ENCODE measurements around the gene GLDN.

Gene GLDN

DNA sequence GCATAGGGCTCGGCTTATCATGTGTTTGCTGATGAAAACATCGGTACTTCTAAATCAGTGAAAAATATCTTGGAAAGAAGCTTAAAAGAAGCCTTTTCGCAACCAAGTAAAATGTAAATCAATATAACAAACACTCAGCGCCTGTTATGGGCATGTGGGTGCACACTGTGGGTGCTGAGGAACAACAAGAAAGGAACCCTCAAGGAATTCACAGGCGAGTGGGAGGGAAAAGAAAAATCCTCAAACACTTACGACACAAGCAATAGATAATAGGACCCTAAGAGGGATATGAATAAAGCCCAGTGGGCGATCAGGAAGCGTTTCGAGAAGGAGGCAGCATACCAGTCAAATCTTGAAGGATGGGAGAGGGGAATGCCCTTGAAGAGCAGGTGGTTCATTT, 21.9 kb downstream of the GLDN start:
- no peak for DNase-seq

DNA sequence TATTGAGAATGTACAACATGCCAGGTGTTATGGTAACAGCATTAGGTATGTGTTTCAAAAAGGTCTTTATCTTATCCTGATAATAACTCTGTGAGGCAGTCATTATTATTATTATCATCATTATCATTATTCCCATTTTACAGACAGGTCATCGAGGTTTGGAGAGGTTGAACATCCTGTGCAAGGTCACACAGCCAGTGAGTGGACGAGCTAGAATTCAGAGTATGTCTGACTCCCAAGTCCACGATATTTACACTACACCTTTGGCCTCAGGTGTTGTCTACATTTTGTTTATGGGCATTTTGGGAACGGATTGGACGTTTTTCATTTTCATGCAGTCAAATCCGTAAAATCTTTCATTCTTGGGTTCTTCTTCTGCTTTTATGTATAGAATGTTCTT, 24.0 kb downstream of the GLDN start:
- no peak for DNase-seq

DNA sequence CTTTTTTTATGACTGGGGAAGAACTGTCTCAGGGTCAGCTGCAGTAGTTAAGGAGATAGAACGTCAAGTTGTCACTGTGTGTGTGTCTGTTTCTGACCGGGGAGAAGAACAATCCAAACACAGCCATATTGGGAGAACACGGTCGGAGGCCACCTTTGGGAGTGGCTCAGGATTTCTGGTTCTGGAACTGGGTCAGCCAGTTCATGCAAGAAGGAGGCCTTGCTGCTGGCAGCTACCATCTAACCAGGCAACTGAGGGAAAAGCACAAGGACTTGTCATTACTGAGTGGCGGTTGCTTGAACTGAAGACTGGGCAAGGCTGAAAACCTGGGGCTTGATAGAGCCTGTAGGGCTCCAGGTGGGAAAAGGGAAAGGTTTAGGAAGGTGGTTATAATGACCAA, 24.6 kb downstream of the GLDN start:
- DNase-seq, result no peak

DNA sequence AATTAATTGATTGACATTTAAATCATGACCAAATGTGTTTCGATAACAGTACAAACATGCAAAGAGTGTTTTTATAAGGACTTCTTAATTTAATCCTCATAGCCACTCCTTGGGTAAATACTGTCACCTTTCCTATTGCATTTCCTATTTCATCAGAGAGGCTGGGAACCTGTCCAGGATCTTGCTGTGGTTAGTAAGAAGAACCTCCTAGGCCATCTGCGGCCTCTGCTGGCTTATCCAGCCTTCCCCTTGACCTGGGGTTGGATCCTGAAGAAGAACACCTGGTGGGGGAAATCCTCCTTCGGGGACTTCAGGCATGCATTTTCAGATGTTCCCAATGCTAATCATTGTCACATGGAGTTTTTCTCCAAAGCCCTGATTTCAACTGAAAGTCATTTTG, 25.5 kb downstream of the GLDN start:
- DNase-seq, result no peak

DNA sequence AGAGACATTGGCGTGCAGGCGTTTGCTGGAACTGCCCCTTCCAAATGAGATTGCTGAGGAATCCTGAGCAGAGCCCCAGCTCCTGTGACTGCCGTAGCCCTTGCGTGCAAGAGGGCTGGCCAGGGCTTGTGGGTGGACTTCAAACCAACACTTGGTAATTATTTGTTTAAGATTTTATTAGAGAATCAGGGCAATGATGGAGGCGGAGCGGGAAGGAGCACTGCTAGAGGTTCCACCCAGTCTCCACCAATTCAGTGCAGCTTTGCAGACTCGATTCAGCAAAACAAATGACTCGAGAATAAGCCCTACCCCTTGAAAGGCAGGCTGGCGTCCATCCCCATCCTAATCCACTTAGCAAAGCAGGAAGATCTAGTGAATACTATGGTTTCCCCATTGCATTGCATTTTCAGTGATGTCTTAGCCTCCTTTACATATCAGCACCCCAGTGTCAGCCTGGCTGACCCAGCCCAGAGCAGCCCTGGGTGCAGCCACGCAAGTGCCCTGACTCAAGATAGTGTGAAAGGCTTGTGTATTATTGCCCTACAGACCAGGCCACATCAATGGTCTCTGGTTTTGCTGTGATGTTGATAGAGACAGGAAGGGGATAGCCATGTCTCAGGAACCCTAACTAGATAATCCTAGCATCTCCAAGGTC, 26.0 kb downstream of the GLDN start:
- DNase-seq, result no peak

DNA sequence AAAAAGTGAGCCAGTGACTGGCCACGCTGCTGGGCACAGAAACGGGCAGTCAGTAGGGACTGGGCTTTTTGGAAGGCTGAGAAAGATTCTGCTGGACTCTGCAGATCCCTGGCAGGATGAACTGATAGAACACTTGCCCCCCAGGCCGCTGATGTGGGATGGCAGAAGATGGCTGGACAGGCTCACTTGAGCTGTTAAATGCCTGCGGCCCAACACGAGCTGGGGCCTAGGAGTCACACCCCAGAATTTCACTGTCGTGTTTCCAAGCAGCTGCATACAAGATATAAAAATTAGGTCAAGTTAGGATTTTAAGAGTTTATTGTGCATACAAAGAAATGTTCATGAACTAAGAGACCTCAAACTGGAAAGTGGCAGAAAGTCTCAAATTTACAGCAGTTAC, 26.9 kb downstream of the GLDN start:
- no peak for DNase-seq

DNA sequence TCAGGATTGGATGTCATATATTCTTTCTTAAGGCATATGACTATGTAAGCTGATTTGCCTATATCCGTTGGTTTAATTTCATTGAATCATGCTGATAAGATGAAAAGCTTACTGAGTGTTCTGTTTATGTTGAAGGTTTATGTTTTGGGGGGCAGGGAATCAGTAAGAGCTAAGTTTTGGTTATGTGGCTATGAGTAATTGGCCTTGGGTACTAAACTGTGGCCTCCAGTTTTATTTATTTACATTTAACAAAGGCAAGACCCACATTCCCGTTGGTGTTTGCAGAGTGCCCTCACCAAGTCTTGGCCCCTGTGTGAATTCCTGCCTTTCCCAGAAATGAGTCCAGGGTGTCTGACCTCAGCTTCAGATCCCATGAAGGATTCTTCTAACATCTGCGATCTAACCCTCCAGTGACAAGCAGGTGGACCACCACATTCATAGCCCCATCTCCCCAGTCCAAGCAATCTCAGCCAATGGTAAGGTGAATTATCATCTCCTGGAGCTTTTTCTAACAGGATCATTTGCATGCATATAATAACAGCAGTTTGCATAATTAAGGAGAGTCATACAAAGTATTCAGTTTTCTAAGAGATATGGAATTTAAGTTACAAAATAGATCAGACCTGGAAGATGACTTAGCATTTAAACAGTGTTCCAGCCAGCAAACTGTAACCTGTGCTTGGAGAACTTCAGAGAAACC, 27.4 kb downstream of the GLDN start:
- no peak for DNase-seq

DNA sequence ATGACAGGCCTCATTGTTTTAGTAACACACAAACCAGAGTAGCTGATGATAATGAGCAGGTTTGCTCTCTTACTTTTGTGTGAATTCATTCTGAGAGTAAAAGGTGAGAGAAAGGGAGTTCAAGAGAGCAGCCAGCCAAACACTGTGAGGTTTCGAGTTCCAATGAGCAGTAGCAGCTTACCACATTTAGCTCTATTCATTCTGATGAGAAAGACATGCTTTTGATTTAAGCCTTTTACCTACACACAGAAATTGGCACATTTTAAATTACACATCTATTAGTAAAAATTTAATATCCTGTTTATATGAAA, 28.0 kb downstream of the GLDN start:
- DNase-seq, result no peak

DNA sequence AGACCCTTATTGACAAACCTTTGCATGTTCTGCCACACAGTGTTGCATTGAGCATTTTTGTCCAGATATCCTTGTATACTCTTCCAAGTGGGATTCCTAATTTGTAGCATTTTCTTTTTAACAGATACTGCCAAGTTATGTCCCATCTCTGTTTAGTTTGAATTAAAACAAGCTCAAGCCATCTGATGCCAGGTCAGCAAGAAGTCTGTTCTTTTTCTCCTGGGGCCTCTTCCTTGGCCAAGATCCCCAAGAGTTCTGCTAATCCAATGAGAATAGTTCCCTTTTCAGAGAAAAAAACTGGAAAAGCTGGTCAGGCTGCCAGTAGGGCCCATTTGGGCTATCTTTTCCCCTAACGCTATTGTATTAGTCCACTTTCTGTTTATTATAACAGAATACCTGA, 29.8 kb downstream of the GLDN start:
- no peak for DNase-seq

DNA sequence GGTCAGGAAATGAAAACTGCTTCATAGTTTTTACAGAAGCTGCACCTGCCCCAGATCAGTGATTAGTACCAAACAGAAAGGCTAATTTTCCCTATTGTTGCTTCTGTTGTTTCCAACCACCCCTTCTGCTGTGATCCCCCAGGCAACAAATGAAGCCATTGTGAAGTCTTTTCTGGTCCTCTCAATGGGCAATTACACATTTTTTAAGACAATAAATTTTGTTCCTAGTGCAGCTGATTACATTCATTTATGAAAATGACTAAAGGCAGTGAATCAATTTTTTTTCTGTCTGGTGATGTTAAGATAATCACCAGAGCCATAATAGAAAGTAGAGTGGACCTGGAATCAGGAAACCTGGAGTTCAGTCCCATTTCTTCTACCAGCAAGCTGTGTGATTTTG, 32.7 kb downstream of the GLDN start:
- DNase-seq, result no peak

DNA sequence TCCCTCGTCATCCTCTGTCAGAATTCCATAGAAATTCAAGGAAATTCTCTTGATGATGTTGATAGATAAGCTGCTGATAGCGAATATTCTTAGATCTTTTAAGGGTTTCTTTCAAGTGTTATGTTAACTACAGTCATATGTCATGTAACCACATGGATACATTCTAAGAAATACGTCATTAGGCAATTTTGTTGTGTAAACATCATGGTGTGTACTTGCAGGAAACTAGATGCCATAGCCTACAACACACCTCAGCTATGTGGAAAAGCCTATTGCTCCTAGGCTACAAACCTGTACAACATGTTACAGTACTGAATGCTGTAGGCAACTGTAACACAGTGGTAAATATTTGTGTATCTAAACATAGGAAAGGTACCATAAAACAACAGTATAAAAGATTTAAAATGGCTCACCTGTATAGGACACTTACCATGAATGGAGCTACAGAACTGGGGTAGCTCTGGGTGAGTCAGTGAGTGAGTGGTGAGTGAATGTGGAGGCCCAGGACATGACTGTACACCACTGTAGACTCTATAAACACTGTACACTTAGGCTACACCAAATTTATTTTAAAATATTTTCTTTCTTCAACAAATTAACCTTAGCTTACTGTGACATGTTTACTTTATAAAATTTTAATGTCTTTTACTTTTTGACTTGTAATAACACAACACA, 34.6 kb downstream of the GLDN start:
- no peak for DNase-seq

DNA sequence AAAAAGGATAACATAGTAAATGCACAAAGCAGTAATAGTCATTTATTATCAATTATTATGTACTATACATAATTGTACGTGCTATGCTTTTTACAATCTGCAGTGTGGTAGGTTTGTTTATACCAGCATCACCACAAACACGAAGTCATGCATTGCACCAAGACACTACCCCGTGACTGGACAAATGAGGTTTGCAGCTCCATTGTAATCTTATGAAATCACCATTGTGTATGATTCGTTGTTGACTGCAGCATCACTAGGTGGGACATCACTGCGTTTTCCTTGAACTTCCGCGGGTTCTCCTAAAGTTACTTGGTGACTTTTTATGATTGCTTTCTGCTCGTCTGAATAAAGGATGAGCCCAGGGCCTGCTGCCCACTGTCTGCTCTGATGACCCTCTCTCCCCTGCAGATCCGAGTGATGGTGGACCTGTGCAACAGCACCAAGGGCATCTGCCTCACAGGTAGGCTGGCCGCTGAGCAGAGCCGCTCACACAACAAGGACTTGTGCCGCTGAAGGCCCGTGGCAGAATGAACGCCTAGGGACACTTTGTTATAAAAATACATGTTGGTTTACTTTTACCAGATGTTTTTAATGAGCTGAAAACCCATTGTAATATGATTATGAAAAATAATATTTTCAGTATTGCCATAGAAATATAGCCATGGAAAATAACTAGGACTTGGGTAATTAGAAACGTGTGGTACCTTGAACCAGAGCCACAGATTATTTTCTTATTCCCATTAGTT, 35.8 kb downstream of the GLDN start:
- DNase-seq, result no peak

DNA sequence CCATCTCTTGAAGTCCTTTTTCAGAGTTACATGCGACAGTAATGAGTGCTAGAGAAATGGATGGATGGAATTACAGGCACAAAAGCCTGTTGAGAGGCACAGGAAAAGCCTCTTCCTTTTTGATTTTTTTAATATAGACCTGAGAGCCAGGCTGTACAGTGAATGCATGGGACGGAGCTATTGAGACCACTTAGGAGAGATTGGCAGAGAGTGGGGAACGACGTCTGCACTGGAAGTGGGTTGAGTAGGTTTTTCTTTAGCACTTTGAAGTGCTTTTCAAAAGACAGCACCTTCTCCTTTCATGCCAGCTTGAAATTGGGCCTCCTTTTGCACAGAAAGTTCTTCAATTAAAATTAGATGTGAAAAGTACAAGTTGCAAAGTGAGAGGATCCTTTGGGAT, 37.0 kb downstream of the GLDN start:
- DNase-seq, result no peak

DNA sequence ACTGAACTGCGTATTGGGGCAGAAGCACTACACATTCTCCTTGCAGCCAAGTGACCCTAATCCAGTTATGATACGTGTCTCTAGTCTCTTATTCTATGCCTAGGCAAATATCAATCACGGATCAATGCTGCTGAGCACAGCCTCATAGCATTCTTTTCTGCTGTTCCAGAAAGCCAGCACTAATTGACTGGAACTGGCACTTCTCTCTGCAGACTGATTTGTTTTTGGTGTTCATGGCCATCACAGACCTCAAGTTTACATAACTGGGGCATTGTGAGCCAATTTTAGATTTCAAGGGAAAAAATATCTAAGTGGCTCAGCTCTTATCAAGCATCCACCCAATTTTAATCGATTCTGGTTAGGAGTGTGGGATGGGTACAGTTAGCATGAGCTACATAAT, 37.9 kb downstream of the GLDN start:
- no peak for DNase-seq

DNA sequence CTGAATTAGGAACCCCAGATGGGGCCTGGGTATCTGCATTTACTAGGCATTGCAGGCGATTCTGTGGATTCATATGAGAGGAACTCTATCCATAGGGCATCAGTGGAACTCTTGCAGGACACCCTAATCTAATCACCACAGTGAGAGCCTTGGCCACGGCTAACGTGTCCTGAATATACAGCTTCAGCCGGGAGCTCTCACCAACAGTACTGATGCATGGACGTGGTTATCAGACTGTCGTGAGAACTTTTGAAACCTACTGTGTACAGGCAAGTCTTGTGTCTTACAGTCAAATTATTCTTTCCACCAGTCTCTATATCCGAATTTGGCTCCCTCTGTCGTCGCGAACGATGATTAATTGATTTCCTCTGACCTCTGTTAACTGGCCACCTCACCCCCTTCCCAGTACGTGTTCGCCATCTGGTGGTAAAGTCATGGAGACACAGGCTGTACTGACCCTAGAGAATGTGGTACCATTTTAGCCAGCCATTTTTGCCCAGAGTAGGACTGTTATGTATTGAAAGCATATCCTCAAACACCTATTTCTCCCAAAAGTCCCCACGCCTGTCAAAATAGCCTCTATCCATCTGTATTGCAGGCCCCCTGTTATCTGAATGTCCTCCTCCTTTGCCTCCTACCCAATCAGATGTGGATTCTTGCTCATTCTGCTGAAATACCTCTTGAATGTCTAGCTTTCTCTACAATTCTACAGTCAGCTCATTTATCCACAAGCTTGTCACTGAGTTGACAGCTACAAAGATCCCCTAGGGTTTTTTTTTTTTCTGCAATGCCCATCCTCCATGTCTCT, 39.7 kb downstream of the GLDN start:
- no peak for DNase-seq

DNA sequence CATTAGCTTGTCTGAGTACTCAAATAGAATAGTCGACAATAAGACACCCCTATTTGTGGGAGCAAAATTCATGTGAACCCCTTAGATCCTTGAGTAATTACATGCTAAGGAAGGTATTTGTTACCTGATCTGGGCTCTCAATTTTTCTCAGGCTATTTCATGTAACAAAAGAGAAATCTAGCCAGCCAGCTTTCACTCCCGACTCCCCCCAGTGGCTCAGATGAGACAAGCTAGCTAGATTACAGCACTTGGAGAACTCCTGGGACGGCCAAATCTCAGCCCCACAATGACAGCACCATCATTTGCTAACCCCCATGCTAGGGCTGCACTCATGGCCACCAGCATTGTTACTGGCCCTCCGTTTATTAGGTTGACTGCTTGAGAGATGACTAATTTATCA, 41.3 kb downstream of the GLDN start:
- DNase-seq, result no peak

DNA sequence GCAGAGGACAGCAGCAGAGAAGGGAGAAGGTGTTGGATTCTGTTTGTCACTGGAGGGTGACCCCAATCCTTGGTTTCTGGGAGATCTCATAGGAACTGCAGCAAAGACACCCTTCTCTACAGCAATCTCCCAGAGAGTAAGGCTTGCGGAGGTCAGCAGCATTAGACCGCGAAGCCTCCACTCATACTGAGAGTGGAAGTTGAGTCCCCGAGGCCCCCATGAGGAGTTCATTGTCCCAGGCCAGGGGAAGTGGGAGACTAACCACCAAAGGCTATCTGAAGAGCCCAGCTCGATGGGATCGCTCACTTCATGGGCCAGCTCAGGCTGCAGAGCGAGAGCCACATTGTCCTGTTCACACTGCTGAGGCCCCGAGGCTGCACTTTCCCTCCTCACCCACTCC, 44.6 kb downstream of the GLDN start:
- DNase-seq, result no peak

DNA sequence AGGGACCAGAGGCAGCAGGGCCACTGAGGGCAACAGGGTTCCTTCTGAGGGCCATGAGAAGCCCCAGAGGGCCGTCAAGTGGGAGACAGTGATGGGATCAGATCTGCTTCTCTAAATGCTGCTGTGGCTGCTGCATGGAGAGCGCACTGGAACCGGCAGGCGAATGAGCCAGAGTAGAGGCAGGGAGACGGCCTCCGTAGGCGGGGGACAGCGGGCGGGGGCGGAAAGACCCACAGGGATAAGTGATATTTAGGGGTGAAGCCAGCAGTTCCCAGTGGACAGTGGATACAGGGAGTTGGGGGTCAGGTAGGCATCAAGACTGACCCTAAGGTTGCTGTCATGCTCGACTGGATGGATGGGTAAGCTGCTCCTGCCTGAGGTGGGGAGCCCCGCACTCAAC, 45.0 kb downstream of the GLDN start:
- DNase-seq, result no peak

DNA sequence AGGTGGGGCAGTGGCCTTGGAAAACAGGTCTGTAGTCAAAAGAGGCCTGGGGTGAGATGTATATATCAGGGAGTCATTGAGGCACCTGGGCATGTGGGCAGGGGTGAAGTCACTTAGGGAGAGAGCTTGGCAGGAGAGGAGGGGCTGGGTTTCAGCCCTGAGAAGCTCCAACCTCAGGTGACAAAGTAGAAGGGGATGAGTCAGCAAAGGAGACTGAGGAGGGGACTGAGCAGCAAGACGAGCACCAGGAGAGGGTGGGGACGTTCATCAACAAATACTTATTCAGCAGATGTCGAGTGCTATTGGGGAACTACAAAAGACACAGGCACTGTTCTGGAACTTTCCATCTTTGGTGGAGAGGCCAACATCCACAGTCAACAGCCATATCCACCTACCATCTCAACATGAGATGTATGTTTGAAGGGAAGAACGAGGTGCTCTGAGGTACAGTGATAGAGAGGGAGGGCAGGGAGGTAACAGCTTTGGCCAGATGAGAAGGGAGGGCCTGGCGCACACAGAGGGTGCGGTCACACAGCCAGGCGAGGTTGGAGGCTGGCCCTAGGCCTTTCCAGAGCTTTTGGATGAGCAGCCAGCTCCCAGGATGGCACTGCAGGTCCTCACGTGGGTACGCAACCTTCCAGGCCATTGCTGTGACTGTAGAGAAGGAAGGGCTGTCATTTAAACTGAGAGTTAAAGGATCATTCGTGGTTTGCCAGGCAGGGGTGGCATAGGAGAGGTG, 45.7 kb downstream of the GLDN start:
- no peak for DNase-seq

DNA sequence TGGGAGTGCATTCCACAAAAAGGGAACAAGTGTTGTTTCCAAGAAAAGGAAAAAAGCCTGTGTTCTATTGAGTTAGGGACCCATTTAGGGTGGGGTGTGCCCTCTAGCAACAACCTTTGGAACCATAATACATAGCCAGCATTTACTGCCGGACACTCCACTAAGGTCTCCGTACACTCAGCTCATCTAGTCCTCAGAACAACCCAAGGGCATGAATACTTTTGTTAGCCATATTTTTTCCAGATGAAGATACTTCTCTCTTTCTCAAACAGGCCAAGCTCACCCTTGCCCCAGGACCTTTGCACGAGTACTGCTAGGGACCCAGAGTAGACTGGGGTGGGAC, 46.2 kb downstream of the GLDN start:
- DNase-seq, result no peak

DNA sequence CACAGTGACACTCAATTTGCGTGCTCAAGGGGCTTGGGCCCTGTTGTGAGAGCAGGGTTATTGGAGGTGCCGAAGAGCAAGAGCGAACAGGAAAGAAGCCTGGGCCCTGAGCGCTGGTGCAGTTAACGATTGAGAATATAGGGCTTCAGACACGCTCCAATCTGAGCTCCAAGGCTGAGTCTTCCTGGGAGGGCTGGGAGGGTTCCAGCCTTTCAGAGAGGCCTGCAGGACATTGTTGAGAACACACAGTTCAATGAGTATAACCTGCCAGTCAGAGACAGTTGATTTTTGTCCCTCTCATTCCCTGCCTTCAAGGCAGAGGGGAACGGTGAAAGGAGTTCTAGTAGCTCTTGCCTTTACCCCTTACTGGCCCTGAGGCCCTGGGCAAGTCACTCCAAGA, 47.3 kb downstream of the GLDN start:
- DNase-seq, result no peak

DNA sequence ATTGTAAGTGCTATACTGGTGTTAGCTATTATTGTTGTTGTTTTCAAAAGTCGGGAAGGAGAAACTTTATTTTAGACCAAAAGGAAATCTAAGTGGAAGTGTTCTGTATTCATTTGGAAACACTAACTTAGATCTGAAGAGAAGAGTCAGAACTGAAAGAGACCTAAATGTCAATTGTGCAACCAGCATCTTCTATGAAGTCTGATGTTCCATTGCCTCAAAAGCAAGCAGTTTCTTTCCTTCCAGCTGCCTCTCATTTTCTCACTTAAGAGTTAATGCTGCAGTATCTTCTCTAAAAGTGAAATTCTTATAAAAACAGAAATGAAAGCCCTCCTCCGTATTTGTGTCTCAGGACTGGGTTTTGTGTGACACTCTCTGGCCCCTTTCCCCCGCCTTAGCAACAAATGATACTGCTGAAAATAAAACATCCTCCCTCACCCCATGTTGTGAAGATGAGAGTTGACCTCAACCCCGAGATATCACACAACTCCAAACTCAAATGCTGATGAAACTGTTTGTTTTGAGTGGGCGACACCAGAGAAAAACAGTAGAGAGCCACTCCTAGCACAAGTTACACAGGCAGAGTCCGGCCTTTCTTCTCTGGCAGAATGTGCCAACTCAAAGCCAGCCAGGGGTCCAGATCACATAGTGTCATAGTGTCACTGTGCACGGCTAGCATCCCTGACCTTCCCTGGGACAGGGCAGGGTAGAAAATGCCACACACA, 48.9 kb downstream of the GLDN start:
- DNase-seq, result no peak

All from cortex of kidney (tissue), 1 donor.